Smooth muscle cell (in vitro differentiated cells): ENCODE measurements around the gene RNU6-9. TPM values are rescaled to one million over a fixed set of nuclear protein-coding genes. Genes with fewer than 3 reads are reported as not detected.

Experiments used
- DNase-seq: peaks from one replicate; lab custom pipeline; 2025; ENCODE audit not compliant: unreplicated experiment; lab: John Stamatoyannopoulos, UW
- H2AFZ ChIP-seq: fragments of 200-600 bp; sonication (generic); 2 replicates; pipeline ENCODE4 v1.6.0; 2016; ENCODE audit warnings: antibody characterized with exemption, low read depth, mild to moderate bottlenecking
- H3F3A ChIP-seq: fragments of 200-600 bp; sonication (generic); 2 replicates; pipeline ENCODE4 v1.6.0; 2017; ENCODE audit warnings: antibody characterized with exemption, low read depth
- H3K27ac ChIP-seq: fragments of 200-600 bp; sonication (generic); 2 replicates; pipeline ENCODE4 v1.5.1; 2016; ENCODE audit warnings: low read depth, mild to moderate bottlenecking
- H3K27me3 ChIP-seq: fragments of 200-600 bp; sonication (generic); 2 replicates; pipeline ENCODE4 v1.6.1; 2016; ENCODE audit warnings: low read depth, mild to moderate bottlenecking
- H3K36me3 ChIP-seq: fragments of 200-600 bp; sonication (generic); 2 replicates; pipeline ENCODE4 v1.5.1; 2016; ENCODE audit warnings: low read depth
- H3K4me1 ChIP-seq: fragments of 200-600 bp; sonication (generic); 2 replicates; pipeline ENCODE4 v1.5.1; 2016; ENCODE audit warnings: low read depth
- H3K4me2 ChIP-seq: fragments of 200-600 bp; sonication (generic); 2 replicates; pipeline ENCODE4 v1.6.0; 2016; ENCODE audit warnings: mild to moderate bottlenecking
- H3K4me3 ChIP-seq: fragments of 200-600 bp; sonication (generic); 2 replicates; pipeline ENCODE4 v1.5.1; 2016; ENCODE audit warnings: mild to moderate bottlenecking
- H3K79me2 ChIP-seq: fragments of 200-600 bp; sonication (generic); 2 replicates; pipeline ENCODE4 v1.6.0; 2016; ENCODE audit warnings: low read depth, mild to moderate bottlenecking
- H3K9ac ChIP-seq: fragments of 200-600 bp; sonication (generic); 2 replicates; pipeline ENCODE4 v1.6.0; 2016; ENCODE audit warnings: low read depth
- H3K9me3 ChIP-seq: fragments of 200-600 bp; sonication (generic); replicated peaks from 2 replicates; pipeline ENCODE4 v1.5.1; 2016; ENCODE audit warnings: low read depth
- H4K20me1 ChIP-seq: fragments of 200-600 bp; sonication (generic); 2 replicates; pipeline ENCODE4 v1.6.0; 2016; ENCODE audit warnings: low read depth
- CTCF ChIP-seq: fragments of 200-600 bp; sonication (generic); IDR thresholded peaks from 2 replicates; pipeline ENCODE4 v1.5.1; 2017; ENCODE audit warnings: borderline replicate concordance, mild to moderate bottlenecking, antibody characterized with exemption; ENCODE audit not compliant: insufficient read depth, poor library complexity, severe bottlenecking
- WGBS: methylation state at CpG from one replicate; pipeline ENCODE4 v1.1.7; 2016; ENCODE audit warnings: low lambda C conversion rate; 5-methylcytosine and 5-hydroxymethylcytosine counted together
- polyA plus RNA-seq: library from polyadenylated mRNA; unstranded; fragments of >200 nt; fragmentation: Nextera tagmentation; extraction: Ambion mirVana; gene quantifications from 2 replicates; pipeline ENCODE4 v1.2.1, GENCODE V29; 2016
- total RNA-seq: library from RNA; depleted of rRNA; stranded (reverse); fragments of >200 nt; gene quantifications from 2 replicates; pipeline ENCODE4 v1.2.3, GENCODE V29; 2014

RNU6-9 gene
- total and polyA plus RNA-seq, 2 experiments from 2014 or later: not detected

- no peak for DNase-seq
- WGBS: 2% methylated on average over 19 of the region's 58 CpGs
- Histone ChIP-seq H3K4me2 (no peak overlapping the region), H3K36me3 (no peaks in the 10 kb centered on the region), H3K9ac (no peak overlapping the region), H3K4me1 (no peaks in the 10 kb centered on the region), H3K27me3 (peaks cover 42% of the 10 kb centered on the region), H3K4me3 (no peak overlapping the region), H4K20me1 (no peaks in the 10 kb centered on the region), H3K27ac (no peak overlapping the region), H3K79me2 (peaks cover 2% of the 10 kb centered on the region), H3K9me3 (no peaks in the 10 kb centered on the region), H3F3A (peaks cover 4% of the 10 kb centered on the region), H2AFZ (no peak overlapping the region)
- TF ChIP-seq CTCF: no peak
These were observed 25.4 kb downstream of the RNU6-9 start for GRCh38 chr19:918481-919198.

- no peaks in the 10 kb centered on the region for H3K79me2 ChIP-seq
- H3K4me2 ChIP-seq: peak overlapping the region; percentile 72
- H3K9ac ChIP-seq: no peak overlapping the region
- H4K20me1 ChIP-seq: no peaks in the 10 kb centered on the region
- no peak for DNase-seq
- no peaks in the 10 kb centered on the region for H3K36me3 ChIP-seq
- no peaks in the 10 kb centered on the region for H3K4me1 ChIP-seq
- H3K9me3 ChIP-seq: no peaks in the 10 kb centered on the region
- 7% methylated on average over 65 of the region's 68 CpGs for WGBS
- peak overlapping the region; percentile 34 for H3K4me3 ChIP-seq
- no peak overlapping the region for H3K27ac ChIP-seq
- peaks cover 4% of the 10 kb centered on the region for H3F3A ChIP-seq
- H3K27me3 ChIP-seq: peaks cover 42% of the 10 kb centered on the region
- no peak overlapping the region for H2AFZ ChIP-seq
- TF ChIP-seq CTCF: no peak
These were observed 26.1 kb downstream of the RNU6-9 start for GRCh38 chr19:919199-920050.

- no peak for DNase-seq
- Histone ChIP-seq H2AFZ (no peak overlapping the region), H3K79me2 (peaks cover 7% of the 10 kb centered on the region), H3K4me1 (no peaks in the 10 kb centered on the region), H3K27ac (no peak overlapping the region), H3K4me3 (peak overlapping the region; percentile 34), H3K27me3 (peaks cover 42% of the 10 kb centered on the region), H3F3A (peaks cover 3% of the 10 kb centered on the region), H3K9me3 (no peaks in the 10 kb centered on the region), H3K9ac (no peak overlapping the region), H4K20me1 (no peaks in the 10 kb centered on the region), H3K36me3 (no peaks in the 10 kb centered on the region), H3K4me2 (peak overlapping the region; percentile 72)
- TF ChIP-seq CTCF: no peak
- WGBS: 4% methylated on average over 59 of the region's 84 CpGs
These were observed 27.0 kb downstream of the RNU6-9 start for GRCh38 chr19:920051-920864.
